H9 (cell line): ENCODE data around the gene ZBTB20. TPM values are rescaled to one million over a fixed set of nuclear protein-coding genes. Genes with fewer than 3 reads are reported as not detected.

Experiments
- DNase-seq: peaks from one replicate; pipeline ENCODE4 v3.0.0-alpha.2; 2017
- H2AFZ ChIP-seq: one replicate; pipeline ENCODE4 v1.6.1; 2013; ENCODE audit warnings: mild to moderate bottlenecking, low read length, control low read depth, moderate library complexity
- H2AK5ac ChIP-seq: 2 replicates; pipeline ENCODE4 v1.6.1; 2013; ENCODE audit warnings: low read length, control low read depth, mixed read lengths; ENCODE audit not compliant: insufficient read length
- H2BK120ac ChIP-seq: one replicate; pipeline ENCODE4 v1.6.1; 2013; ENCODE audit warnings: low read depth, mild to moderate bottlenecking, low read length, control low read depth, inconsistent platforms; ENCODE audit not compliant: poor library complexity, severe bottlenecking
- H2BK12ac ChIP-seq: 2 replicates; pipeline ENCODE4 v1.6.1; 2013; ENCODE audit warnings: low read length, control low read depth, mixed read lengths, low read depth; ENCODE audit not compliant: insufficient read length
- H2BK15ac ChIP-seq: 2 replicates; pipeline ENCODE4 v1.6.1; 2013; ENCODE audit warnings: low read depth, low read length, control low read depth
- H2BK20ac ChIP-seq: one replicate; pipeline ENCODE4 v1.6.1; 2013; ENCODE audit warnings: low read depth, mild to moderate bottlenecking, low read length, control low read depth, inconsistent platforms; ENCODE audit not compliant: poor library complexity, severe bottlenecking
- H2BK5ac ChIP-seq: 2 replicates; pipeline ENCODE4 v1.6.1; 2013; ENCODE audit warnings: low read length, control low read depth, mixed read lengths; ENCODE audit not compliant: insufficient read length
- H3K14ac ChIP-seq: 2 replicates; pipeline ENCODE4 v1.6.1; 2013; ENCODE audit warnings: low read length, control low read depth; ENCODE audit not compliant: insufficient read depth
- H3K18ac ChIP-seq: 2 replicates; pipeline ENCODE4 v1.6.1; 2013; ENCODE audit warnings: low read depth, mild to moderate bottlenecking, mixed read lengths, low read length, control low read depth; ENCODE audit not compliant: insufficient read length
- H3K23ac ChIP-seq: 2 replicates; pipeline ENCODE4 v1.6.1; 2013; ENCODE audit warnings: low read length, control low read depth, mixed read lengths, low read depth; ENCODE audit not compliant: insufficient read length
- H3K23me2 ChIP-seq: 2 replicates; pipeline ENCODE4 v1.6.1; 2013; ENCODE audit warnings: low read depth, mild to moderate bottlenecking, mixed read lengths, low read length, control low read depth; ENCODE audit not compliant: insufficient read length, poor library complexity, severe bottlenecking
- H3K27ac ChIP-seq: 2 replicates; pipeline ENCODE4 v1.5.1; 2013; ENCODE audit warnings: low read length, control low read depth, mixed read lengths, low read depth; ENCODE audit not compliant: insufficient read length
- H3K27me3 ChIP-seq: 2 replicates; pipeline ENCODE4 v1.6.1; 2013; ENCODE audit warnings: low read length, control low read depth, inconsistent platforms; ENCODE audit not compliant: insufficient read depth
- H3K4ac ChIP-seq: 2 replicates; pipeline ENCODE4 v1.6.1; 2013; ENCODE audit warnings: low read depth, mild to moderate bottlenecking, control low read depth, inconsistent platforms, low read length, moderate library complexity
- H3K4me1 ChIP-seq: 2 replicates; pipeline ENCODE4 v1.6.1; 2013; ENCODE audit warnings: low read length, control low read depth, inconsistent platforms; ENCODE audit not compliant: insufficient read depth
- H3K4me2 ChIP-seq: 2 replicates; pipeline ENCODE4 v1.6.1; 2013; ENCODE audit warnings: low read length, control low read depth, mixed read lengths; ENCODE audit not compliant: insufficient read length, insufficient read depth
- H3K56ac ChIP-seq: 2 replicates; pipeline ENCODE4 v1.6.1; 2013; ENCODE audit warnings: low read depth, mild to moderate bottlenecking, mixed read lengths, low read length, control low read depth; ENCODE audit not compliant: insufficient read length
- H3K79me1 ChIP-seq: 2 replicates; pipeline ENCODE4 v1.6.1; 2013; ENCODE audit warnings: low read depth, mild to moderate bottlenecking, moderate library complexity, low read length, control low read depth, inconsistent platforms; ENCODE audit not compliant: insufficient read depth, poor library complexity, severe bottlenecking
- H3K79me2 ChIP-seq: 2 replicates; pipeline ENCODE4 v1.6.1; 2013; ENCODE audit warnings: low read length, control low read depth, inconsistent platforms; ENCODE audit not compliant: insufficient read depth
- H3K9ac ChIP-seq: 2 replicates; pipeline ENCODE4 v1.6.1; 2013; ENCODE audit warnings: low read length, control low read depth, mixed read lengths; ENCODE audit not compliant: insufficient read length; ENCODE audit errors: extremely low read depth
- H3K9me3 ChIP-seq: one replicate; pipeline ENCODE4 v1.6.1; 2013; ENCODE audit warnings: low read depth, low read length, inconsistent platforms; ENCODE audit not compliant: control insufficient read depth
- H3T11ph ChIP-seq: one replicate; pipeline ENCODE4 v1.6.1; 2013; ENCODE audit warnings: mild to moderate bottlenecking, low read length, control low read depth, inconsistent platforms
- H4K20me1 ChIP-seq: one replicate; pipeline ENCODE4 v1.6.1; 2013; ENCODE audit not compliant: control insufficient read depth, insufficient read length, insufficient read depth
- H4K5ac ChIP-seq: 2 replicates; pipeline ENCODE4 v1.6.1; 2013; ENCODE audit warnings: low read depth, mild to moderate bottlenecking, mixed read lengths, low read length, control low read depth; ENCODE audit not compliant: insufficient read length
- H4K8ac ChIP-seq: replicated peaks from 2 replicates; pipeline ENCODE4 v1.6.1; 2013; ENCODE audit warnings: low read length, control low read depth, mixed read lengths, low read depth; ENCODE audit not compliant: insufficient read length
- H4K91ac ChIP-seq: 2 replicates; pipeline ENCODE4 v1.6.1; 2013; ENCODE audit warnings: low read depth, mild to moderate bottlenecking, moderate library complexity, mixed read lengths, low read length, control low read depth; ENCODE audit not compliant: insufficient read length
- H3K27ac Mint-ChIP-seq, 3 experiments: 2 replicates in 2 of 3; 3 replicates in 1 of 3; pipeline ENCODE4 v1.8.0; 2020 to 2021; ENCODE audit warnings: mixed read lengths in 3 of 3, mild to moderate bottlenecking in 1 of 3, moderate library complexity in 1 of 3
- H3K27me3 Mint-ChIP-seq: 2 replicates; pipeline ENCODE4 v1.8.0; 2021; ENCODE audit warnings: low read depth, mild to moderate bottlenecking, moderate library complexity, mixed read lengths
- H3K36me3 Mint-ChIP-seq, 3 experiments: 2 replicates in 2 of 3; 3 replicates in 1 of 3; pipeline ENCODE4 v1.8.0; 2020 to 2021; ENCODE audit warnings: low read depth in 3 of 3, mixed read lengths in 3 of 3; ENCODE audit not compliant: insufficient read depth in 1 of 3
- H3K4me1 Mint-ChIP-seq, 2 experiments: 2 replicates each; pipeline ENCODE4 v1.8.0; 2020; ENCODE audit warnings: mixed read lengths in 2 of 2
- H3K4me3 Mint-ChIP-seq, 2 experiments: 2 replicates in 1 of 2; 3 replicates in 1 of 2; pipeline ENCODE4 v1.8.0; 2020 to 2021; ENCODE audit warnings: mild to moderate bottlenecking in 2 of 2, mixed read lengths in 2 of 2, moderate library complexity in 1 of 2
- H3K9me3 Mint-ChIP-seq, 2 experiments: 2 replicates in 1 of 2; 3 replicates in 1 of 2; pipeline ENCODE4 v1.8.0; 2020; ENCODE audit warnings: mild to moderate bottlenecking in 2 of 2, mixed read lengths in 2 of 2, moderate library complexity in 1 of 2
- WGBS: extraction: QIAGEN DNeasy Blood & Tissue Kit; methylation state at CpG from one replicate; pipeline ENCODE4 v1.1.7; 2013; ENCODE audit warnings: missing lambda C conversion rate, low lambda C conversion rate, mixed read lengths; ENCODE audit not compliant: insufficient read length; ENCODE audit errors: extremely low coverage; 5-methylcytosine and 5-hydroxymethylcytosine counted together
- total RNA-seq: library from RNA; stranded (reverse); gene quantifications from 2 replicates; pipeline ENCODE4 v1.2.1, GENCODE V29; 2021
- TF ChIP-seq, protein P1 (sequence below): fragments of 200-600 bp; sonication (generic); conservative IDR thresholded peaks from 3 replicates; pipeline ENCODE4 v1.8.0; 2021; ENCODE audit warnings: antibody characterized with exemption, mild to moderate bottlenecking

Gene ZBTB20
- total RNA-seq, 1 experiment from 2014 or later: 0.70 TPM

DNA sequence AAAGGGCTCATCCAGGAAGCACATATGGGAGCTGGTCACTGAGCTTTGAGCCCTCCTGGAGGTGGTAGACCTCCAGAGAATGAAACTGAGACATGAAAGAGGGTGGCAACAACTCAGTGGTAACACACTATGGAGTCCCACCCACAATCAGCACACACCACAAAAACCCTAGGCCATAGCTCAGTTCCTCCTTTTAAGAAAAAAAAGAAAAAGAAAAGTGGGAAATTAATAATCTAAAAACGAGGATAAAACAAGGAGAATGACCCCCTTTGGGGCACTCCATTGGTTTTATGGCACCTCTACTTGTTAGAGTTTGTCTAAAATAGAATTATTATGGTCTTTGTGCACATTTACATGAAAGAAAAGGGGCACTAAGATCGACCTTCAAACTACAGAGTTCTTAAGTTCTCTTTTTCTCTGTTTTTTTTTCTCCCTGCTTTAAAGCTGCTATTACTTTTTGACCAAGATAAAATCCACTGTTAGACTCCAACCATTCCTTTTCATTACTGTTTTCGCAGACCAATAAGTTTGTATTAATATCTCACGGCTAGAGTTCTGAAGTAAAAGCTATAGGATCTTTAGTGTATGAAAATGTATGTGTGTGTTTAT is 40.2 kb upstream of the ZBTB20 start:
- peaks cover 6 to 9% of the 10 kb centered on the region in 2 experiments; a peak in 3 of 4 replicates for H3K4me1 Mint-ChIP-seq
- Histone ChIP-seq H3K4me1 (no peaks in the 10 kb centered on the region), H3K23ac (no peak overlapping the region), H3K4ac (no peak overlapping the region), H2AFZ (no peak overlapping the region), H3K23me2 (no peaks in the 10 kb centered on the region), H2AK5ac (no peak overlapping the region), H3K4me2 (no peak overlapping the region), H3K79me1 (no peaks in the 10 kb centered on the region), H3K27me3 (no peaks in the 10 kb centered on the region), H2BK120ac (no peak overlapping the region), H3K18ac (no peak overlapping the region), H2BK5ac (no peak overlapping the region), H4K8ac (no peak overlapping the region), H3K27ac (no peak overlapping the region), H4K5ac (no peak overlapping the region), H2BK12ac (no peak overlapping the region), H3K56ac (no peak overlapping the region), H4K91ac (no peak overlapping the region), H3T11ph (no peak overlapping the region), H3K79me2 (no peaks in the 10 kb centered on the region), H3K9me3 (no peaks in the 10 kb centered on the region), H4K20me1 (no peaks in the 10 kb centered on the region), H3K14ac (no peak overlapping the region), H2BK15ac (no peak overlapping the region), H2BK20ac (no peak overlapping the region), H3K9ac (no peak overlapping the region)
- peaks cover 10 to 12% of the 10 kb centered on the region in 2 experiments; a peak in 3 of 5 replicates for H3K9me3 Mint-ChIP-seq
- H3K4me3 Mint-ChIP-seq: no peak overlapping the region
- WGBS: no CpG with 5 or more reads among the region's 4 CpGs
- H3K27me3 Mint-ChIP-seq: no peaks in the 10 kb centered on the region
- no peak for DNase-seq
- H3K27ac Mint-ChIP-seq: no peak overlapping the region; a peak in 1 of 7 replicates
- H3K36me3 Mint-ChIP-seq: peaks cover 3 to 14% (median 7%) of the 10 kb centered on the region in 3 experiments; a peak in 5 of 7 replicates
- TF ChIP-seq, protein P1, sequence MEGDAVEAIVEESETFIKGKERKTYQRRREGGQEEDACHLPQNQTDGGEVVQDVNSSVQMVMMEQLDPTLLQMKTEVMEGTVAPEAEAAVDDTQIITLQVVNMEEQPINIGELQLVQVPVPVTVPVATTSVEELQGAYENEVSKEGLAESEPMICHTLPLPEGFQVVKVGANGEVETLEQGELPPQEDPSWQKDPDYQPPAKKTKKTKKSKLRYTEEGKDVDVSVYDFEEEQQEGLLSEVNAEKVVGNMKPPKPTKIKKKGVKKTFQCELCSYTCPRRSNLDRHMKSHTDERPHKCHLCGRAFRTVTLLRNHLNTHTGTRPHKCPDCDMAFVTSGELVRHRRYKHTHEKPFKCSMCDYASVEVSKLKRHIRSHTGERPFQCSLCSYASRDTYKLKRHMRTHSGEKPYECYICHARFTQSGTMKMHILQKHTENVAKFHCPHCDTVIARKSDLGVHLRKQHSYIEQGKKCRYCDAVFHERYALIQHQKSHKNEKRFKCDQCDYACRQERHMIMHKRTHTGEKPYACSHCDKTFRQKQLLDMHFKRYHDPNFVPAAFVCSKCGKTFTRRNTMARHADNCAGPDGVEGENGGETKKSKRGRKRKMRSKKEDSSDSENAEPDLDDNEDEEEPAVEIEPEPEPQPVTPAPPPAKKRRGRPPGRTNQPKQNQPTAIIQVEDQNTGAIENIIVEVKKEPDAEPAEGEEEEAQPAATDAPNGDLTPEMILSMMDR: no peak
